GM23338 (cell line): Measurements from ENCODE around the gene RBFOX1. TPM values are rescaled to one million over a fixed set of nuclear protein-coding genes. Genes with fewer than 3 reads are reported as not detected.

Experiments used
- ATAC-seq: fragments of 200-7000 bp; cut with Tn5 transposase; 3 replicates; pipeline ENCODE4 v1.9.1; 2020
- DNase-seq: peaks from one replicate; pipeline ENCODE4 v3.0.0-alpha.2; 2015; ENCODE audit warnings: low spot score
- H2AFZ ChIP-seq: fragments of 200-600 bp; sonication (generic); 2 replicates; pipeline ENCODE4 v1.8.0; 2016; ENCODE audit warnings: antibody characterized with exemption, mild to moderate bottlenecking, moderate library complexity
- H3F3A ChIP-seq: fragments of 200-600 bp; sonication (generic); replicated peaks from 2 replicates; pipeline ENCODE4 v1.8.0; 2017; ENCODE audit warnings: antibody characterized with exemption, mixed run types, low read depth
- H3K27ac ChIP-seq: fragments of 200-600 bp; sonication (generic); 2 replicates; pipeline ENCODE4 v1.6.1; 2016; ENCODE audit warnings: low read depth
- H3K27me3 ChIP-seq: fragments of 200-600 bp; sonication (generic); 2 replicates; pipeline ENCODE4 v1.8.0; 2016; ENCODE audit warnings: mild to moderate bottlenecking, mixed run types, moderate library complexity; ENCODE audit not compliant: insufficient read depth
- H3K36me3 ChIP-seq: fragments of 200-600 bp; sonication (generic); 2 replicates; pipeline ENCODE4 v1.8.0; 2016; ENCODE audit warnings: mild to moderate bottlenecking; ENCODE audit not compliant: insufficient read depth
- H3K4me1 ChIP-seq: fragments of 200-600 bp; sonication (generic); 2 replicates; pipeline ENCODE4 v1.8.0; 2016; ENCODE audit warnings: mild to moderate bottlenecking, moderate library complexity; ENCODE audit not compliant: insufficient read depth
- H3K4me2 ChIP-seq: fragments of 200-600 bp; sonication (generic); 2 replicates; pipeline ENCODE4 v1.7.1; 2017; ENCODE audit warnings: mixed run types
- H3K4me3 ChIP-seq: fragments of 200-600 bp; sonication (generic); 2 replicates; pipeline ENCODE4 v1.6.1; 2016; ENCODE audit warnings: mixed run types
- H3K79me2 ChIP-seq: fragments of 200-600 bp; sonication (generic); replicated peaks from 2 replicates; pipeline ENCODE4 v1.8.0; 2017; ENCODE audit warnings: mild to moderate bottlenecking; ENCODE audit not compliant: insufficient read depth
- H3K9me2 ChIP-seq: fragments of 200-600 bp; sonication (generic); 2 replicates; pipeline ENCODE4 v1.8.0; 2017; ENCODE audit not compliant: insufficient read depth
- H4K20me1 ChIP-seq: fragments of 200-600 bp; sonication (generic); replicated peaks from 2 replicates; pipeline ENCODE4 v1.8.0; 2017; ENCODE audit warnings: mild to moderate bottlenecking; ENCODE audit not compliant: insufficient read depth
- H3K27ac Mint-ChIP-seq: 2 replicates; pipeline ENCODE4 v1.8.0; 2020; ENCODE audit warnings: inconsistent platforms, mild to moderate bottlenecking, moderate library complexity, mixed read lengths
- H3K27me3 Mint-ChIP-seq: 3 replicates; pipeline ENCODE4 v1.8.0; 2022; ENCODE audit warnings: low read depth, mild to moderate bottlenecking, moderate library complexity, mixed read lengths, inconsistent platforms; ENCODE audit not compliant: insufficient read depth, poor library complexity
- H3K36me3 Mint-ChIP-seq: 3 replicates; pipeline ENCODE4 v1.8.0; 2021; ENCODE audit warnings: low read depth, mild to moderate bottlenecking, inconsistent platforms, moderate library complexity, mixed read lengths
- H3K4me1 Mint-ChIP-seq: 3 replicates; pipeline ENCODE4 v1.8.0; 2020; ENCODE audit warnings: mild to moderate bottlenecking, inconsistent platforms, mixed read lengths
- H3K4me3 Mint-ChIP-seq: 3 replicates; pipeline ENCODE4 v1.8.0; 2021; ENCODE audit warnings: moderate library complexity, mild to moderate bottlenecking, inconsistent platforms, mixed read lengths
- H3K9me3 Mint-ChIP-seq: 3 replicates; pipeline ENCODE4 v1.8.0; 2020; ENCODE audit warnings: moderate library complexity, mild to moderate bottlenecking, inconsistent platforms, mixed read lengths
- CTCF ChIP-seq, 2 experiments: fragments of 200-600 bp in 1 of 2; sonication (generic) in 1 of 2; conservative IDR thresholded peaks; 2 replicates each; pipeline versions ENCODE4 v1.5.1 to v1.6.1; 2016 to 2017; ENCODE audit warnings: antibody characterized with exemption in 2 of 2, low read depth in 2 of 2, mild to moderate bottlenecking in 2 of 2, moderate library complexity in 1 of 2
- ETS1 ChIP-seq: IDR thresholded peaks from 2 replicates; pipeline ENCODE4 v1.6.1; 2016; ENCODE audit warnings: antibody characterized with exemption
- EZH2 ChIP-seq: fragments of 200-600 bp; sonication (generic); IDR thresholded peaks from one replicate; pipeline ENCODE4 v1.8.0; 2017; ENCODE audit warnings: antibody characterized with exemption, mild to moderate bottlenecking, low read depth; ENCODE audit not compliant: unreplicated experiment
- NANOG ChIP-seq: IDR thresholded peaks from 2 replicates; pipeline ENCODE4 v1.6.1; 2016; ENCODE audit warnings: antibody characterized with exemption, borderline replicate concordance
- REST ChIP-seq: IDR thresholded peaks from one replicate; pipeline ENCODE4 v1.6.1; 2018; ENCODE audit warnings: antibody characterized with exemption; ENCODE audit not compliant: unreplicated experiment
- STAT1 ChIP-seq: IDR thresholded peaks from one replicate; pipeline ENCODE4 v1.6.1; 2016; ENCODE audit warnings: antibody characterized with exemption; ENCODE audit not compliant: unreplicated experiment
- ZNF114 ChIP-seq: fragments of 250-450 bp; sonication (Bioruptor Pico); IDR thresholded peaks from 2 replicates; pipeline ENCODE4 v1.5.0; 2020; ENCODE audit warnings: mild to moderate bottlenecking, moderate library complexity
- polyA plus RNA-seq: library from polyadenylated mRNA; unstranded; fragments of >200 nt; fragmentation: Nextera tagmentation; extraction: Ambion mirVana; gene quantifications from 2 replicates; pipeline ENCODE4 v1.2.1, GENCODE V29; 2016
- total RNA-seq: library from RNA; depleted of rRNA; stranded (reverse); fragments of >200 nt; shearing (Covaris generic); gene quantifications from 2 replicates; pipeline ENCODE4 v1.2.3, GENCODE V29; 2014

Gene RBFOX1
- total and polyA plus RNA-seq, 2 experiments from 2014 or later, result 2.5 to 3.6 TPM

DNA sequence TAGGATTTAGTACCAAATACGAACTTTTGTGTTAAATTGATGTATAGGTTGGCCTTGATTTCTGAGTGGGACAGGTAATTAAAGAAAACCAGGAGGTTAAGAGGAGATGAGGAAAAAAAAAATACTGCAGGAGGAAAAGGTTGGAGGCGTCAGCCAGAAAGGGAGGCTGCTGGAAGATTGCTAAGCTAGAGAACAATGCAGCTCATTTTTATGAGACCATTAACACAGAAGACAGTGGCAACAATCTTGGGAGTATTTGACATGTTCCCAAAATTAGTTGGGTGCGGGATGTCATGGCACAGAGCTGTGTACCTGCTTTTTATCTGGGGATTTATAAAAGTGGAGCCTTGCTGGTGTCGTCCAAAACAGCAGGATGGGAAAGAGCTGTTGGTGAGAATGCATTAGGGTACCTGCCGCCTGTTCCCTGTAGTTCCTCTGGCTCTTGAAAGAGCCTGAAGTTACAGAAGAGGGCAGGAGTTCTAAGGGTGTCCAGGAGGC is 229.3 kb downstream of the RBFOX1 start:
- no peaks in the 10 kb centered on the region for H3F3A ChIP-seq
- TF ChIP-seq ETS1, result no peak
- TF ChIP-seq NANOG, result no peak
- Mint-ChIP-seq H3K4me3 (no peak overlapping the region), H3K27me3 (no peaks in the 10 kb centered on the region), H3K9me3 (no peaks in the 10 kb centered on the region), H3K4me1 (peaks cover 4% of the 10 kb centered on the region; the same call in 2 of the 3 replicates), H3K27ac (no peak overlapping the region), H3K36me3 (no peaks in the 10 kb centered on the region)
- no peaks in the 10 kb centered on the region for H3K27me3 ChIP-seq
- no peak overlapping the region for H2AFZ ChIP-seq
- H3K4me3 ChIP-seq, result no peak overlapping the region
- no peaks in the 10 kb centered on the region for H3K4me1 ChIP-seq
- no peaks in the 10 kb centered on the region for H3K9me2 ChIP-seq
- H3K36me3 ChIP-seq, result no peaks in the 10 kb centered on the region
- no peaks in the 10 kb centered on the region for H3K79me2 ChIP-seq
- ATAC-seq, result no peak
- H3K4me2 ChIP-seq, result no peak overlapping the region
- no peak overlapping the region for H3K27ac ChIP-seq
- no peaks in the 10 kb centered on the region for H4K20me1 ChIP-seq
- DNase-seq, result no peak

- ATAC-seq (no peak), DNase-seq (no peak)
- Histone ChIP-seq H3K4me2 (no peak overlapping the region), H3K9me2 (no peaks in the 10 kb centered on the region), H3K27ac (no peak overlapping the region), H3K27me3 (no peaks in the 10 kb centered on the region), H4K20me1 (no peaks in the 10 kb centered on the region), H3F3A (no peaks in the 10 kb centered on the region), H3K4me3 (no peak overlapping the region), H2AFZ (no peak overlapping the region), H3K79me2 (no peaks in the 10 kb centered on the region), H3K36me3 (no peaks in the 10 kb centered on the region), H3K4me1 (no peaks in the 10 kb centered on the region)
- H3K36me3 Mint-ChIP-seq, result no peaks in the 10 kb centered on the region
- no peak overlapping the region for H3K27ac Mint-ChIP-seq
- no peaks in the 10 kb centered on the region for H3K27me3 Mint-ChIP-seq
- peaks cover 4% of the 10 kb centered on the region; the same call in 2 of the 3 replicates for H3K4me1 Mint-ChIP-seq
- no peak overlapping the region for H3K4me3 Mint-ChIP-seq
- H3K9me3 Mint-ChIP-seq, result no peaks in the 10 kb centered on the region
- TF ChIP-seq CTCF (conservative IDR thresholded peaks at IDR 0.05; ENCODE audit: low read depth in 2 of 2) (no peak), ZNF114 (CRISPR knock-in tag) (no peak), STAT1 (no peak), REST (no peak), ETS1 (no peak), EZH2 (no peak)
Measured at GRCh38 chr16:7566360-7566759, 233.7 kb downstream of the RBFOX1 start.
